WTC11 (cell line): Measurements from ENCODE around the gene LANCL2. TPM values are rescaled to one million over a fixed set of nuclear protein-coding genes. Genes with fewer than 3 reads are reported as not detected.

Experiments
- ATAC-seq: fragments of 200-7000 bp; cut with Tn5 transposase; 2 replicates; pipeline ENCODE4 v1.10.0; 2021; ENCODE audit warnings: mild to moderate bottlenecking, moderate library complexity
- CTCF ChIA-PET: fragments of 300-600 bp; sonication (Branson Sonifier 250); formaldehyde crosslinking; loops from one replicate; lab custom pipeline; 2021; ENCODE audit warnings: antibody characterized with exemption; lab: Charles Lee
- POLR2A ChIA-PET: fragments of 350-600 bp; sonication (Branson Sonifier 250); formaldehyde crosslinking; loops from one replicate; lab custom pipeline; 2021; ENCODE audit warnings: antibody characterized with exemption; lab: Charles Lee
- DNase-seq: peaks from one replicate; pipeline ENCODE4 v3.0.0; 2021; ENCODE audit warnings: low spot score
- H3K27ac Mint-ChIP-seq: 2 replicates; pipeline ENCODE4 v1.8.0; 2021; ENCODE audit warnings: mixed read lengths
- H3K27me3 Mint-ChIP-seq: 2 replicates; pipeline ENCODE4 v1.8.0; 2021; ENCODE audit warnings: low read depth, mild to moderate bottlenecking, moderate library complexity, mixed read lengths
- H3K36me3 Mint-ChIP-seq: 2 replicates; pipeline ENCODE4 v1.8.0; 2021; ENCODE audit warnings: mixed read lengths
- H3K4me1 Mint-ChIP-seq: 2 replicates; pipeline ENCODE4 v1.8.0; 2022; ENCODE audit warnings: mixed read lengths
- H3K4me3 Mint-ChIP-seq: 2 replicates; pipeline ENCODE4 v1.8.0; 2021; ENCODE audit warnings: mild to moderate bottlenecking, moderate library complexity, mixed read lengths
- H3K9me3 Mint-ChIP-seq: 2 replicates; pipeline ENCODE4 v1.8.0; 2021; ENCODE audit warnings: mixed read lengths
- ATF1 ChIP-seq: sonication (generic); formaldehyde crosslinking; IDR thresholded peaks from 2 replicates; pipeline ENCODE4 v1.8.1; 2023; ENCODE audit warnings: mild to moderate bottlenecking, moderate library complexity, missing genetic modification reagents
- ATF2 ChIP-seq: sonication (generic); formaldehyde crosslinking; IDR thresholded peaks from 2 replicates; pipeline ENCODE4 v1.8.1; 2022; ENCODE audit warnings: low read depth, missing genetic modification reagents, borderline replicate concordance
- CBFB ChIP-seq: sonication (generic); formaldehyde crosslinking; IDR thresholded peaks from 2 replicates; pipeline ENCODE4 v1.8.1; 2022; ENCODE audit warnings: mild to moderate bottlenecking, low read depth, missing genetic modification reagents
- ETV6 ChIP-seq: sonication (generic); formaldehyde crosslinking; IDR thresholded peaks from 2 replicates; pipeline ENCODE4 v1.8.1; 2022; ENCODE audit warnings: mild to moderate bottlenecking, missing genetic modification reagents
- FOXJ3 ChIP-seq: sonication (generic); formaldehyde crosslinking; IDR thresholded peaks from 2 replicates; pipeline ENCODE4 v1.9.0; 2021; ENCODE audit warnings: missing genetic modification reagents, mild to moderate bottlenecking, borderline replicate concordance
- MYBL2 ChIP-seq: sonication (generic); formaldehyde crosslinking; IDR thresholded peaks from 2 replicates; pipeline ENCODE4 v1.8.1; 2023; ENCODE audit warnings: mild to moderate bottlenecking, moderate library complexity, missing genetic modification reagents
- NFE2L1 ChIP-seq: sonication (generic); formaldehyde crosslinking; IDR thresholded peaks from 2 replicates; pipeline ENCODE4 v1.8.1; 2023; ENCODE audit warnings: missing genetic modification reagents
- NR3C1 ChIP-seq: sonication (generic); formaldehyde crosslinking; conservative IDR thresholded peaks from 2 replicates; pipeline ENCODE4 v1.8.1; 2023; ENCODE audit warnings: low read depth, mild to moderate bottlenecking, missing genetic modification reagents
- TCF7 ChIP-seq: sonication (generic); formaldehyde crosslinking; IDR thresholded peaks from 2 replicates; pipeline ENCODE4 v1.8.0; 2022; ENCODE audit warnings: mild to moderate bottlenecking, low read depth, missing genetic modification reagents, moderate library complexity
- ZNF219 ChIP-seq: sonication (generic); formaldehyde crosslinking; IDR thresholded peaks from 2 replicates; pipeline ENCODE4 v1.8.0; 2023; ENCODE audit warnings: missing genetic modification reagents, mild to moderate bottlenecking, borderline replicate concordance
- total RNA-seq: library from RNA; stranded (reverse); gene quantifications from 3 replicates; pipeline ENCODE4 v1.2.3, GENCODE V29; 2021
- TF ChIP-seq, protein P1 (sequence below): fragments of 250-450 bp; sonication (Bioruptor Pico); IDR thresholded peaks from 2 replicates; pipeline ENCODE4 v1.9.0; 2021; ENCODE audit warnings: mild to moderate bottlenecking, borderline replicate concordance
- TF ChIP-seq, protein P2 (sequence below): sonication (generic); formaldehyde crosslinking; IDR thresholded peaks from 2 replicates; pipeline ENCODE4 v1.8.1; 2023; ENCODE audit warnings: mild to moderate bottlenecking, moderate library complexity, missing genetic modification reagents
- TF ChIP-seq, protein P3 (sequence below): sonication (generic); formaldehyde crosslinking; IDR thresholded peaks from 2 replicates; pipeline ENCODE4 v1.8.1; 2022; ENCODE audit warnings: low read depth, mild to moderate bottlenecking, moderate library complexity, missing genetic modification reagents, borderline replicate concordance
- TF ChIP-seq, protein P4 (sequence below): sonication (generic); formaldehyde crosslinking; IDR thresholded peaks from 2 replicates; pipeline ENCODE4 v1.8.0; 2022; ENCODE audit warnings: mild to moderate bottlenecking, missing genetic modification reagents
- TF ChIP-seq, protein P5 (sequence below): sonication (generic); formaldehyde crosslinking; IDR thresholded peaks from 2 replicates; pipeline ENCODE4 v1.8.0; 2022; ENCODE audit warnings: mild to moderate bottlenecking, missing genetic modification reagents

Gene LANCL2
- total RNA-seq, 1 experiment from 2014 or later, result 13.2 TPM

DNA sequence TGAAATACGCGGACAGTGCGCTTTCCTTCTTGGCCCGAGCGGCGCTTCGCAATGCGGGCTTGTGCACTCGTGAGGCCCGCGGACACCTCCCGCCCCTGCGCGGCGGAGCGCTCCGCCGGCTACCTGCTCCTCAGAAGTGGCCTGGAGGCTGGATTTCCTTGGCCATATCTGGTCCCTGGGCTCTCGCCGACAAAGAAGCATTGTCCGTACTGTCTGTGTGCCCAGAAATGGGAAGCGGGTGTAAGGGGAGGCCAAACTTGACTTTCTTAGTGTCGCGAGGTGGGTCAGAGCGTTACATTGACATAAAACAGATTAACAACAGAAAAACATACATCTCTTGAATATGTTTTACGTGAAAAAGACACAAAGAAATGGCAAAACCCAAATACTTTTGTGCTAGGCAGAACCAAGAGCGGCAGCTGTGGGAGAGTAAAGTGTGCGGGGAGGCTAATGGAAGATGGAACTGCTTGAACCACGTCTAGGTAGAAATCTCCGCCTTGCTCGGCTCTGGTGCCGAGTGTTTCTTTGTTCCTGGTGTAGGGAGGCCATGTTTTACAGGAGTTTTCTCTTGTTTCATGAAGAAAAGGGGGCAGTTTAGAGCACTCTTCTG, 1.4 kb downstream of the LANCL2 start:
- Mint-ChIP-seq H3K27ac (peak overlapping the region; percentile 96), H3K27me3 (no peaks in the 10 kb centered on the region; the same call in 1 of the 2 replicates), H3K4me3 (peak overlapping the region; percentile 96), H3K4me1 (peaks cover 31% of the 10 kb centered on the region), H3K36me3 (peaks cover 5% of the 10 kb centered on the region), H3K9me3 (no peaks in the 10 kb centered on the region)
- no peak for DNase-seq
- ChIA-PET CTCF (interaction anchor here (0.6 to 1.5 kb wide), 6 partner anchors 39 to 111 kb away, joined by 3 to 5 read pairs (median 3); no protein-coding TSS in a partner anchor), POLR2A (interaction anchor here (0.9 to 1.5 kb wide), 4 partner anchors 8 to 67 kb away, joined by 3 to 4 read pairs (median 3); no protein-coding TSS in a partner anchor)
- no peak for ATAC-seq
- TF ChIP-seq NR3C1 (CRISPR knock-in tag) (no peak), ZNF219 (CRISPR knock-in tag) (peak; percentile 25; the same call in 1 of the 2 replicates)
- TF ChIP-seq, all 79 proteins: peak for 1

DNA sequence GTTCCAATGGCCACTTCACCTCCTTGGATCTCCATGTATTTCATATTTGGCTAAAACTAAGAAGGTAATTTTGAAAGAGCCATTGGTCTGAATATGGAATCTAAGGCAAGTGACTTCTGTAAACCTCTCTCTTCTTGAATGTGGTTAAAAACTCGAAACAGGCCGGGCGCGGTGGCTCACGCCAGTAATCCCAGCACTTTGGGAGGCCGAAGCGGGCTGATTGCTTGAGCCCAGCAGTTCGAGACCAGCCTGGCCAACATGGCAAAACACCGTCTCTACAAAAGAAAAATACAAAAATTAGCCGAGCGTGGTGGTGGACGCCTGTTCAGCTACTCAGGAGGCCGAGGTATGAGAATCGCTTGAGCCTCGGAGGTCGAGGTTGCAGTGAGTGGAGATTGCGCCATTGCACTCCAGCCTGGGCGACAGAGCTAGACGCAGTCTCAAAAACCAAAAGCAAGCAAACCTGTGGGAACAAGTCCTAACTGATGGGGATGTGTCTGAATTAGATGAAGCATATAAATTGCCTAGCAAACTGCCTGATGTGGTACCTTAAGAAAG, 2.2 kb downstream of the LANCL2 start:
- TF ChIP-seq NFE2L1 (CRISPR knock-in tag), result no peak
- TF ChIP-seq, protein P1, sequence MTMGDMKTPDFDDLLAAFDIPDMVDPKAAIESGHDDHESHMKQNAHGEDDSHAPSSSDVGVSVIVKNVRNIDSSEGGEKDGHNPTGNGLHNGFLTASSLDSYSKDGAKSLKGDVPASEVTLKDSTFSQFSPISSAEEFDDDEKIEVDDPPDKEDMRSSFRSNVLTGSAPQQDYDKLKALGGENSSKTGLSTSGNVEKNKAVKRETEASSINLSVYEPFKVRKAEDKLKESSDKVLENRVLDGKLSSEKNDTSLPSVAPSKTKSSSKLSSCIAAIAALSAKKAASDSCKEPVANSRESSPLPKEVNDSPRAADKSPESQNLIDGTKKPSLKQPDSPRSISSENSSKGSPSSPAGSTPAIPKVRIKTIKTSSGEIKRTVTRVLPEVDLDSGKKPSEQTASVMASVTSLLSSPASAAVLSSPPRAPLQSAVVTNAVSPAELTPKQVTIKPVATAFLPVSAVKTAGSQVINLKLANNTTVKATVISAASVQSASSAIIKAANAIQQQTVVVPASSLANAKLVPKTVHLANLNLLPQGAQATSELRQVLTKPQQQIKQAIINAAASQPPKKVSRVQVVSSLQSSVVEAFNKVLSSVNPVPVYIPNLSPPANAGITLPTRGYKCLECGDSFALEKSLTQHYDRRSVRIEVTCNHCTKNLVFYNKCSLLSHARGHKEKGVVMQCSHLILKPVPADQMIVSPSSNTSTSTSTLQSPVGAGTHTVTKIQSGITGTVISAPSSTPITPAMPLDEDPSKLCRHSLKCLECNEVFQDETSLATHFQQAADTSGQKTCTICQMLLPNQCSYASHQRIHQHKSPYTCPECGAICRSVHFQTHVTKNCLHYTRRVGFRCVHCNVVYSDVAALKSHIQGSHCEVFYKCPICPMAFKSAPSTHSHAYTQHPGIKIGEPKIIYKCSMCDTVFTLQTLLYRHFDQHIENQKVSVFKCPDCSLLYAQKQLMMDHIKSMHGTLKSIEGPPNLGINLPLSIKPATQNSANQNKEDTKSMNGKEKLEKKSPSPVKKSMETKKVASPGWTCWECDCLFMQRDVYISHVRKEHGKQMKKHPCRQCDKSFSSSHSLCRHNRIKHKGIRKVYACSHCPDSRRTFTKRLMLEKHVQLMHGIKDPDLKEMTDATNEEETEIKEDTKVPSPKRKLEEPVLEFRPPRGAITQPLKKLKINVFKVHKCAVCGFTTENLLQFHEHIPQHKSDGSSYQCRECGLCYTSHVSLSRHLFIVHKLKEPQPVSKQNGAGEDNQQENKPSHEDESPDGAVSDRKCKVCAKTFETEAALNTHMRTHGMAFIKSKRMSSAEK, result no peak
- TF ChIP-seq MYBL2 (CRISPR knock-in tag), result no peak
- no peak for TF ChIP-seq ZNF219 (CRISPR knock-in tag)
- TF ChIP-seq, protein P2, sequence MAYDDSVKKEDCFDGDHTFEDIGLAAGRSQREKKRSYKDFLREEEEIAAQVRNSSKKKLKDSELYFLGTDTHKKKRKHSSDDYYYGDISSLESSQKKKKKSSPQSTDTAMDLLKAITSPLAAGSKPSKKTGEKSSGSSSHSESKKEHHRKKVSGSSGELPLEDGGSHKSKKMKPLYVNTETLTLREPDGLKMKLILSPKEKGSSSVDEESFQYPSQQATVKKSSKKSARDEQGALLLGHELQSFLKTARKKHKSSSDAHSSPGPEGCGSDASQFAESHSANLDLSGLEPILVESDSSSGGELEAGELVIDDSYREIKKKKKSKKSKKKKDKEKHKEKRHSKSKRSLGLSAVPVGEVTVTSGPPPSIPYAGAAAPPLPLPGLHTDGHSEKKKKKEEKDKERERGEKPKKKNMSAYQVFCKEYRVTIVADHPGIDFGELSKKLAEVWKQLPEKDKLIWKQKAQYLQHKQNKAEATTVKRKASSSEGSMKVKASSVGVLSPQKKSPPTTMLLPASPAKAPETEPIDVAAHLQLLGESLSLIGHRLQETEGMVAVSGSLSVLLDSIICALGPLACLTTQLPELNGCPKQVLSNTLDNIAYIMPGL (CRISPR knock-in tag), result no peak
- no peak for TF ChIP-seq TCF7
- no peak for TF ChIP-seq CBFB (CRISPR knock-in tag)
- TF ChIP-seq, protein P3, sequence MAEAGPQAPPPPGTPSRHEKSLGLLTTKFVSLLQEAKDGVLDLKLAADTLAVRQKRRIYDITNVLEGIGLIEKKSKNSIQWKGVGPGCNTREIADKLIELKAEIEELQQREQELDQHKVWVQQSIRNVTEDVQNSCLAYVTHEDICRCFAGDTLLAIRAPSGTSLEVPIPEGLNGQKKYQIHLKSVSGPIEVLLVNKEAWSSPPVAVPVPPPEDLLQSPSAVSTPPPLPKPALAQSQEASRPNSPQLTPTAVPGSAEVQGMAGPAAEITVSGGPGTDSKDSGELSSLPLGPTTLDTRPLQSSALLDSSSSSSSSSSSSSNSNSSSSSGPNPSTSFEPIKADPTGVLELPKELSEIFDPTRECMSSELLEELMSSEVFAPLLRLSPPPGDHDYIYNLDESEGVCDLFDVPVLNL (CRISPR knock-in tag), result no peak
- no peak for TF ChIP-seq ATF1 (CRISPR knock-in tag)
- TF ChIP-seq NR3C1 (CRISPR knock-in tag), result no peak
- TF ChIP-seq, protein P4, sequence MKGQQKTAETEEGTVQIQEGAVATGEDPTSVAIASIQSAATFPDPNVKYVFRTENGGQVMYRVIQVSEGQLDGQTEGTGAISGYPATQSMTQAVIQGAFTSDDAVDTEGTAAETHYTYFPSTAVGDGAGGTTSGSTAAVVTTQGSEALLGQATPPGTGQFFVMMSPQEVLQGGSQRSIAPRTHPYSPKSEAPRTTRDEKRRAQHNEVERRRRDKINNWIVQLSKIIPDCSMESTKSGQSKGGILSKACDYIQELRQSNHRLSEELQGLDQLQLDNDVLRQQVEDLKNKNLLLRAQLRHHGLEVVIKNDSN (CRISPR knock-in tag), result no peak
- TF ChIP-seq ETV6, result no peak
- TF ChIP-seq, protein P5, sequence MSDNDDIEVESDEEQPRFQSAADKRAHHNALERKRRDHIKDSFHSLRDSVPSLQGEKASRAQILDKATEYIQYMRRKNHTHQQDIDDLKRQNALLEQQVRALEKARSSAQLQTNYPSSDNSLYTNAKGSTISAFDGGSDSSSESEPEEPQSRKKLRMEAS (CRISPR knock-in tag), result no peak
- TF ChIP-seq FOXJ3 (CRISPR knock-in tag), result no peak
- TF ChIP-seq ATF2 (CRISPR knock-in tag), result no peak
- H3K27me3 Mint-ChIP-seq, result no peaks in the 10 kb centered on the region
- peaks cover 31% of the 10 kb centered on the region for H3K4me1 Mint-ChIP-seq
- H3K9me3 Mint-ChIP-seq, result no peaks in the 10 kb centered on the region
- DNase-seq, result no peak
- ChIA-PET CTCF (no interaction called here), POLR2A (no interaction called here)
- H3K36me3 Mint-ChIP-seq, result peaks cover 5% of the 10 kb centered on the region
- peak overlapping the region; percentile 96 for H3K4me3 Mint-ChIP-seq
- H3K27ac Mint-ChIP-seq, result peak overlapping the region; percentile 57; the same call in 1 of the 2 replicates
- no peak for ATAC-seq
